Measurements from ENCODE around the gene HEPHL1. TPM values are rescaled to one million over a fixed set of nuclear protein-coding genes. Genes with fewer than 3 reads are reported as not detected.

HEPHL1 gene
- total RNA-seq, 1 experiment from 2014 or later, result not detected

DNA sequence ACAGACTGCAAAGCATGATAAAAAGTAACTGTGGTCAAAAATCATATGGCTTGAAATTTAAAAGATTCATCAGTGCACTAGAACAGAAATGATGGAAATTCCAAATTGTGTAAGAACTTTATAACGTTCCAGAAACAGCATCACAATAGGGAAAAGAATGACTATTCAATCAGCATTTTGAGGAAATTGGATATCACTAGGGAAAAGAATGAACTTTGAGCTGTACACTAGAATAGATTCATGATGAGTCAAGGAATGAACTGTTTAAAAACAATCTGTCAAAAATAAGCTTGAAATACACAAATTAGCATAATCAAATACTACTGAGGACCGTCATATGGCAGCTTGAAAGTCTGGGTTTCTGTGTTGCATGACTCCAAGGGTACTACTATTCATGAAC, 20.5 kb upstream of the HEPHL1 start:
- Histone ChIP-seq H3K27me3 (no peaks in the 10 kb centered on the region), H3K4me1 (no peaks in the 10 kb centered on the region), H3K27ac (no peak overlapping the region), H3K4me3 (no peak overlapping the region), H3K9me3 (replicated peaks) (no peaks in the 10 kb centered on the region), H3K36me3 (no peaks in the 10 kb centered on the region)
- DNase-seq, result no peak

DNA sequence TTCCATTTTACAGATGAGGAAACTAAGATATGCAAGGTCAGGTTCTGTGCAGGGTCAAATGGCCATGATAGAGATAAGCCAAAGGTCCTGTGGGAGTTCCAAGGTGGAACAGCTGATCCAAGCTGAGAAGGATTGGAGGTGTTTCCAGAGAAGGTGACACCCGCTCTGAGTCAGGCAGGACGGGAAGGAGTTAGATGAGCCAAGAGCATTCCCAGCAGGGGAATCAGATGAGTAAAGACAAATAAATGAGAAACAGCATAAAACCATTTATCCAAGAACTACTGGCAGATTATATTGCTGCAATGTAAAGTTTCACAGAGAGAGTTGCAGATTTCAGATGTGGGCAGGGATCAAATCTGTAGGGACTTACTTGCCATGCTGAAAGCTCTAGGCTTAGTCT, 18.9 kb upstream of the HEPHL1 start:
- H3K4me1 ChIP-seq, result no peaks in the 10 kb centered on the region
- DNase-seq, result no peak
- H3K27me3 ChIP-seq, result no peaks in the 10 kb centered on the region
- H3K4me3 ChIP-seq, result no peak overlapping the region
- H3K27ac ChIP-seq, result no peak overlapping the region
- no peaks in the 10 kb centered on the region for H3K36me3 ChIP-seq
- H3K9me3 ChIP-seq (replicated peaks), result no peaks in the 10 kb centered on the region

DNA sequence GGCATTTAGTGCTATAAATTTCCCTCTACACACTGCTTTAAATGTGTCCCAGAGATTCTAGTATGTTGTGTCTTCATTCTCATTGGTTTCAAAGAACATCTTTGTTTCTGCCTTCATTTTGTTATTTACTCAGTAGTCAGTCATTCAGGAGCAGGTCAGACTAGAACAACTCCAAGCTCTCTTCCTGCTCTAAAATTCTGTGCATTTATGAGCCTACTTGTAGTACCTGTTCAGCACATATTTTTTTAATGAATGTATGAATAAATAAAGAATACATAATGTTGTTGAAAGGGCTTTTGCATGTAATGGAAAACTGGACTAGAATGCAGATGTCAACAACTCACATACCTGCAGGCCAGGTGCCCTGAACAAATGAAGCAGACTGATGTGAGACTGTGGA, 13.7 kb upstream of the HEPHL1 start:
- DNase-seq, result no peak
- H3K27ac ChIP-seq, result no peak overlapping the region
- no peaks in the 10 kb centered on the region for H3K4me1 ChIP-seq
- H3K4me3 ChIP-seq, result no peak overlapping the region
- H3K36me3 ChIP-seq, result no peaks in the 10 kb centered on the region
- H3K9me3 ChIP-seq (replicated peaks), result no peaks in the 10 kb centered on the region
- no peaks in the 10 kb centered on the region for H3K27me3 ChIP-seq

DNA sequence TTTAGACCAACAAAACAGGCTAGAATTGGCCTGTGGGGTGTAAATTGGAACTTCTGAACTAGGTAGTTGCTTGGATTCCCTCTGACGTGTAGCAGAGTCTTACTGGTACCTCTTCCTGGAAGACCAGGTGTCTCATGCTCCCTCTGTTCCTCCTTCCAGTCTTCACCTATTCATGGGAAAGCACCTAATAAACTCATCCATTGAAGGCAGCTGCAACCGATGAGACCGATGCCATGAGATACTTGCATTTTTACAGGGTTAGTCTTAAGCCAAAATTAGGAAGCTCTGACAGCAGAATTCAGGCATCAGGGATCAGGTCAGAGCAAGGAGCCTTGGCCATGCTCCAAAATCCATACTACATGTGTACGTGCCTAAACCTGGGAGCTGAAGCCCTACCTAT, 13.2 kb upstream of the HEPHL1 start:
- Histone ChIP-seq H3K4me1 (no peaks in the 10 kb centered on the region), H3K9me3 (replicated peaks) (no peaks in the 10 kb centered on the region), H3K27me3 (no peaks in the 10 kb centered on the region), H3K4me3 (no peak overlapping the region), H3K36me3 (no peaks in the 10 kb centered on the region), H3K27ac (no peak overlapping the region)
- DNase-seq, result no peak

DNA sequence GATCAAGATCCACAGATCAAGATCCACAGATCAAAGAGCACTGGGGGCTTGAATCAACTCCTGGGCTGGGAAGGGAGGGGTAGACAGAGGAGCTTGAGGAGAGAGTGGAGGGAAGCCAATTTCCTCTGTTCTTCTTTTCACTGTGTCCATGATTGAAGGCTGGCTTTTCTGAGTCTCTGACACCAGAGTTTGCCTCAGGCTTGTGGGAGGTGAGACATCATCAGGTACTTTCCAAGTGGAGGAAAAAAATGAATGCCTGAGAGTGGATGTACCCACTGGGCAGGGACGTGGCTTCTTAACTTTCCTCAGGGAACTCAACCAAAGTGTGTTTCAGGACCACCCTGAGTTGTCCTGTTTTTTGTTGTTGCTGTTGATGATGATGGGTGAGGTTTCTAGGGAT, 11.0 kb upstream of the HEPHL1 start:
- no peak overlapping the region for H3K27ac ChIP-seq
- H3K36me3 ChIP-seq, result no peaks in the 10 kb centered on the region
- DNase-seq, result no peak
- no peaks in the 10 kb centered on the region for H3K9me3 ChIP-seq (replicated peaks)
- H3K4me1 ChIP-seq, result no peaks in the 10 kb centered on the region
- H3K4me3 ChIP-seq, result no peak overlapping the region
- no peaks in the 10 kb centered on the region for H3K27me3 ChIP-seq

DNA sequence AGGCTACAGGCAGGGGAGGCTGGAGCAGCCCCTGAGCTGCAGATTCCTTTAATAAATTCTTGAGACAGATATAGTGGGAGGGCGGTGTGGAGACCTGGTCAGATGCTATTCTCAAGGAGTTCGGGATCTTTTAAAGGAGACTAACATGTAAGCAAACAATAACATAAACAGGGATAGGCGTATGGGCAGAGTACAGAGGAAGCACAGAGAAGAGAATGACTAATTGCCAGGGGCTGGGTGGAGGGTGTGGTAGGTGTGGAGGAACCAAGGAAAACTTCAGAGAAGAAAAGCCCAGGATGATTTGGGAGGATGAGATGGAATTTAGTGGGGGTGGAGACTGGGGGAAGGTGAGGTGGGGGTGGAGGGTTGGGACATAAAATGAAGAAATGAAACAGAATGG, 9.7 kb upstream of the HEPHL1 start:
- Histone ChIP-seq H3K4me3 (no peak overlapping the region), H3K36me3 (no peaks in the 10 kb centered on the region), H3K4me1 (no peaks in the 10 kb centered on the region), H3K27ac (no peak overlapping the region), H3K27me3 (no peaks in the 10 kb centered on the region), H3K9me3 (replicated peaks) (no peaks in the 10 kb centered on the region)
- no peak for DNase-seq

DNA sequence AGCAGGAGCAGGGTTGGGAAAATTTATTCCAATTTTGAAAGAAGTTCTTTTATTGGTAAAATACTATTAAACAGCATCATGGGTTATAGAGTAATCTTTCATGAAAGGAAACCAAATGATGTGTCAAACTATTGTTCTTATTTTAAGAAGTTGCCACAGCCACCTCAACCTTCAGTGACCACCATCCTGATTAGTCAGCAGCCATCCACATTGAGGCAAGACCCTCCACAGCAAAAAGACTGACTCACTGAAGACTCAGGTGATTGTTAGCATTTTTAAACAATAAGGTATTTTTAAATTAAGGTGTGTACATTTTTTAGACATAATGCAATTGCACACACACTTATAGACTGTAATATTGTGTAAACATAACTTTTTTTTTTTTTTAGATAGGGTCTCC, 3.7 kb upstream of the HEPHL1 start:
- Histone ChIP-seq H3K36me3 (no peaks in the 10 kb centered on the region), H3K27ac (no peak overlapping the region)
- no peak for DNase-seq

DNA sequence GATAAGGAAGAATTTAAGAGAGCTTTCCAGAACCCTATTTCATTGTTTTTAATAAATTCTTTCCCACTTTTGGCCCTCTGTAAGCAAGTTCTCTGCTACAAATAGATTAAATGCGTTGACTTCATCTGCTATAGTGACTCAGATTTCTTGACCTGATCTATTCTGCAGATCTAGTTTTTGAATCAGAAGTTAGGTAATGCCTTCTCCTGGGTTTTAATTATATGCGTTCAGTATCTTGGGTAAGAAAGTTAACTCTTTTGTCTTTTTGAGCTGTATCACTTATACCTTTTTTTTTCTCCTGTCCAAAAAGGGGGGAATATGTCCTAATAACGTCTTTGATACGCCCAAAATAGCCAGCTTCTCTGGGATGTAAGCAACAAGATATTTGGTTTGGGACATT, 2.4 kb upstream of the HEPHL1 start:
- H3K27me3 ChIP-seq, result no peaks in the 10 kb centered on the region
- no peak overlapping the region for H3K27ac ChIP-seq
- DNase-seq, result no peak
- no peak overlapping the region for H3K4me3 ChIP-seq
- H3K9me3 ChIP-seq (replicated peaks), result no peaks in the 10 kb centered on the region
- H3K36me3 ChIP-seq, result no peaks in the 10 kb centered on the region
- no peaks in the 10 kb centered on the region for H3K4me1 ChIP-seq

More for the DNA sequence above, 3.7 kb upstream of the HEPHL1 start:
- no peaks in the 10 kb centered on the region for H3K9me3 ChIP-seq (replicated peaks)
- no peaks in the 10 kb centered on the region for H3K27me3 ChIP-seq
- H3K4me1 ChIP-seq, result no peaks in the 10 kb centered on the region
- H3K4me3 ChIP-seq, result no peak overlapping the region

DNA sequence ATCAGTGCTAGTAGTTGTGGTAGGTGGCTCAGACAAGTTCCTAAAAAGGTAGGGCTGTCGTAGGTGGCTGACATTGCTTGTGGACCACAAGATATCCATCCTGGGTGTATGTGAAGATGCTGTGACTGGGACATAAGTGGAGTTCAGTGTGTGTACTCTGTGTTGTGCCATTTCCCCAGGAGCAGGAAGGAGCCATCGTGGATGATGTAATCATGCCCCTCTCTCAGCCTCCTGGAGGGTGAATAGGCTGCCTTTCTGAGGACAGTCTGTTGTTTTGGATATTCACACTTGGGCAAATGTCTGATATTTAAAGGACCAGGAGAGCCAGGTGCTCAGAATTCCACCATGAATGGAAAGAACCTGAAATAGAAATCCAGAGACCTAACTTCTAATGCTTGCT, 2.7 kb downstream of the HEPHL1 start:
- Histone ChIP-seq H3K4me3 (no peak overlapping the region), H3K4me1 (no peaks in the 10 kb centered on the region), H3K27ac (no peak overlapping the region), H3K27me3 (no peaks in the 10 kb centered on the region), H3K36me3 (no peaks in the 10 kb centered on the region), H3K9me3 (replicated peaks) (no peaks in the 10 kb centered on the region)
- DNase-seq, result no peak

DNA sequence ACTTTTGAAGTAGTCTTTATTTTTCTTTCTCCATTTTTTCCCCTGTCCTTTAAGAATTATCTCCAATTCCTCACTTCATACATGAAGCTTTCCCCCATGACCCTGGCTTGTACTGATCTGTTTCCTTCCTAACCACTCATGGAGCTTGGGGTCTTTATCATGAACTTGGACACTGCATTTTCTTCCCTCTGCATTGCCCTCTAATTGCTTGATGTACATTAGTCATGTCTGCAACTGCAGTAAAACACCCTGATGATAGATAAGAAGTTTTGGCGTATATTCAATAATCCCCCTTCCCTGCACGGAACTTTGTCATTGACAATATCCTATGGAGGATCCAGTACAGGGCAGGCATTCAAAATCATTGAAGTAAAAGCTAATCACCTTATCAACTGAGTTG, 3.4 kb downstream of the HEPHL1 start:
- no peaks in the 10 kb centered on the region for H3K27me3 ChIP-seq
- no peak overlapping the region for H3K27ac ChIP-seq
- no peaks in the 10 kb centered on the region for H3K4me1 ChIP-seq
- no peak overlapping the region for H3K4me3 ChIP-seq
- DNase-seq, result no peak
- H3K9me3 ChIP-seq (replicated peaks), result no peaks in the 10 kb centered on the region
- H3K36me3 ChIP-seq, result no peaks in the 10 kb centered on the region

DNA sequence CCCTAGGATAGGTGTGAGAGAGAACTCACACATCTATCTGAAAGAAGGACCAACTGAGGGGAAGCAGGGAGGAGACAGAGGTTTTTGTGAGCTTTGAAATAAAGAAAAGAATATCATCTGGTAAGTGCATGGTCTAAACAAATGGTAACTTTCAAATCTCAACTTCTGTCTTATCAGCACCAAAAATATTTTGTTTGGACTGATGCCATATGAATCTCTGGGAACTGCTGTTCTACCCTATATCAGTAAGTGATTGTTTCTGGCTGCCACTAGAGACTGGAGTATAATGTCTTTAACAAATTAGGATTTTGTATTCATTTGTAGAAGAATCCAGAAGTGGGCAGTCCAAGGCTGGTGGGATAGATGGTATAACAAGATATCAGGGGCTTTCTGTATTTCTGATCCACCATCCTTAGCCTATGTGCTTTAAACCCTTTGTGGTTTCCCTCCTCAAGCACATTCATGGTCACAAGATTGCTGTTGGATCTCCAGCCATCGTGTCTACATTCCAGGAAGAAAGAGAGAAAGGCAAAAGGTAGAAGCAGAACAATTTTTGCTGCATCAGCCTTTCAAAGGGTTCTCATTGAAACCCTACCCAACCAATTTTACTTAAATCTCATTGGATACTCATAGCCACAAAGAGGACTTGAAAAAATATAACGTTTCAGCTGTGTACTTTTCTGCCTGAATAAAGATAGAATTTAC, 4.7 kb downstream of the HEPHL1 start:
- H3K9me3 ChIP-seq (replicated peaks), result no peaks in the 10 kb centered on the region
- no peak for DNase-seq
- no peaks in the 10 kb centered on the region for H3K36me3 ChIP-seq
- no peak overlapping the region for H3K27ac ChIP-seq
- H3K4me3 ChIP-seq, result no peak overlapping the region
- no peaks in the 10 kb centered on the region for H3K4me1 ChIP-seq
- no peaks in the 10 kb centered on the region for H3K27me3 ChIP-seq

DNA sequence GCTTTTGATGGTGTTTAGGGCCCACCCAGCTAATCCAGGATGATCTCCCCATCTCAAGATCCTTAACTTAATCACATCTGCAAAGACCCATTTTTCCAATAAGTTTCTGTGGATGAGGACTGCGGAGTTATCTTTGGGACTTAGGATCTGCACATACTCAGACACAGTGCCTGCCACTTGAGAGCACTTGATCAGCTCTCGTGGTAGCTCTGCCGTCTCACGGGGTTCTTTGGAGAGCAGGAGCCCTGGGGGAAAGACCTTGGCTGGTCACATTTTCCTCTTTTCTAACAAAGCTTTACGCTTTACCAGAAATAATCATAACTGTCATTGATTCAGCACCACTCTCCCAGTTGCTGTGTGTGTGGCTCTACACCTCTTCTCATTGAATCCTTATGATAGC, 6.1 kb downstream of the HEPHL1 start:
- Histone ChIP-seq H3K4me1 (no peaks in the 10 kb centered on the region), H3K9me3 (replicated peaks) (no peaks in the 10 kb centered on the region), H3K36me3 (no peaks in the 10 kb centered on the region), H3K27ac (no peak overlapping the region), H3K27me3 (no peaks in the 10 kb centered on the region), H3K4me3 (no peak overlapping the region)
- DNase-seq, result no peak

DNA sequence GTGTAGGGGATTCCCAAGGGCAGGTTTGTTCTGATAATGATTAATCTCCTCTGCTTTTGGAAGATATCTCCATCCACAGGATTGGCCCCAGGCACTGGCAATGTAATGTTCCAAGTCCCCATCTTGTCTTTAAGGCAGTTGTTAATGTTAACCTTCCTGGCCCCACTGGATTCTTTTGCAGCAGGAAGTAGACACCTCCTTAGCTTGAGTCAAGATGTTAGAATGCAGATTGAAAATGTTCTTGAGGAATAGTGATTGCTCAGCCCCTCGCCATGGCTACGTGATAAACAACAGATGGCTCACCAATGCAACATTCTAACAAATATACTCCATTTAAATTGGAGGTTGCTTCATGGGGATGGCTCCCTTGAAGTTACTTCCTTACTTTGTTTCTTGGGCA, 7.3 kb downstream of the HEPHL1 start:
- Histone ChIP-seq H3K4me1 (no peaks in the 10 kb centered on the region), H3K9me3 (replicated peaks) (no peaks in the 10 kb centered on the region), H3K27ac (no peak overlapping the region), H3K27me3 (no peaks in the 10 kb centered on the region), H3K36me3 (no peaks in the 10 kb centered on the region), H3K4me3 (no peak overlapping the region)
- no peak for DNase-seq

DNA sequence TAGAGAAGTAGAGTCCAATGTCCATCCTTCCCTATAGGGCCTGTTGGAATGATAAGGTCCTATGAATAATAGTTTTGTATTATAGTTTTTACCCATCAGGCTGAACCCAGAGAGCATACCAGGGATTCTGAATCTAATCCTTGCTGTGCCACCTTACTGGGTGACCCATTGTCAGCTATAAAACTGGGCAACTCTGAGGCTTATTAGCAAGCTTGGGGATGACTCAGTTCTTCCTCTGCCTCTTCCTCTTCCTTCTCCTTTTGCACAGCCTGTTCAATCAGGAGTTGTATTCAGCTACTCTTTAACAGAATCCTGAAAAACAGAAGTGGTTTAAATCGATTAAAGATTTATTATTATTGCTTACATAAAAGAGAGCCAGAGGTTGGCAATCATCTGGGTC, 8.9 kb downstream of the HEPHL1 start:
- Histone ChIP-seq H3K9me3 (replicated peaks) (no peaks in the 10 kb centered on the region), H3K36me3 (no peaks in the 10 kb centered on the region), H3K4me3 (no peak overlapping the region), H3K4me1 (no peaks in the 10 kb centered on the region), H3K27me3 (no peaks in the 10 kb centered on the region), H3K27ac (no peak overlapping the region)
- DNase-seq, result no peak

DNA sequence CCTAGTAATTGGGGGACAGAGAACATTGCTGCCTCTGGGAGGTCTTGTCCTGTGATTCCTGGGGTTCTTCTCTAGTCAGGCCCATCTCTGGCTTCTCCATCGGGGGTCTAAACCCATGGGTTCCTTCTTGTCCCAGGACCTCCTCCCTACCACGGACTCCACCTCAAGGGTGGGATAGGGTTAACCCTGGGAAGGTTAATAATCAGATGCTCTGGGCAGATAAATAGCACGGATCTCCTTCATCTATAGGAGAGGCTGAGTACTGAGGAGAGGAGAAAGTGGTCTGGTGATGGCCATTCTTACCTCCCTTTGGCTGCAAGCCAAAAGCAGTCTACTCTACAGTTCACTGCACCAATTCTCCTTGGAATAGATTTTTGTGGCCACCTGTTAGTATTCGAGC, 10.5 kb downstream of the HEPHL1 start:
- no peak overlapping the region for H3K27ac ChIP-seq
- H3K27me3 ChIP-seq, result no peaks in the 10 kb centered on the region
- no peaks in the 10 kb centered on the region for H3K36me3 ChIP-seq
- H3K9me3 ChIP-seq (replicated peaks), result no peaks in the 10 kb centered on the region
- peak in 1 of 2 experiments; percentile 1 for DNase-seq
- no peak overlapping the region for H3K4me3 ChIP-seq
- H3K4me1 ChIP-seq, result no peaks in the 10 kb centered on the region

DNA sequence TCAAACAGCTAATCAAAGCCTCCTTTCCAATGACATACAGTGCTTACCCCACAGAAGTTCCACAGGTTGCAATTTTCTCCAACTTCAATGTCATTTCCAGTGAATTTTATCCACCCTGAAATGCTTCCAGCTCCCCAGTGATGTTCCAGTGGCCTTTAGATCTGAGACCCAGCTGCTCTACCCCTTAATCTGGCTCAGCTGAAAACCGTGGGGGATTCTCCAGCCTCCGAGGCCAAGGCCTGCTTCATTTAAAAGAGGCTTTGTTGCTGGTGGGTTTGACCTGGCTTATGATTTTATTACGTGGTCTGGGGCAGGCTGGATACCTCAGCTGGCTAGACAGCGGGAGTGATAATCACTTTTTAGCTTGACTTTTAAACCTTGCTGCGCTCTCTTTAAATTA, 10.9 kb downstream of the HEPHL1 start:
- H3K4me1 ChIP-seq, result no peaks in the 10 kb centered on the region
- H3K27me3 ChIP-seq, result no peaks in the 10 kb centered on the region
- no peak overlapping the region for H3K4me3 ChIP-seq
- no peaks in the 10 kb centered on the region for H3K36me3 ChIP-seq
- DNase-seq, result peak in 1 of 2 experiments; percentile 11
- H3K9me3 ChIP-seq (replicated peaks), result no peaks in the 10 kb centered on the region
- no peak overlapping the region for H3K27ac ChIP-seq
